GM12875 (cell line): ENCODE measurements around the gene LCOR.
"Not testable (repeated sequence)": the region's sequence is repeated elsewhere in the genome, so short reads cannot be mapped to it uniquely, and the experiment has no call there.

Experiments used
- H3K4me3 ChIP-seq: one replicate; pipeline ENCODE4 v1.5.1; 2011; ENCODE audit warnings: low read depth, low read length, control low read depth
- CTCF ChIP-seq: IDR thresholded peaks from 2 replicates; pipeline ENCODE4 v1.5.1; 2011; ENCODE audit warnings: low read depth, mild to moderate bottlenecking, control low read depth, inconsistent platforms, low read length, moderate library complexity, borderline replicate concordance; ENCODE audit not compliant: insufficient read depth

LCOR gene

GRCh38 chr10:96838529-96838928 is 6.4 kb downstream of the LCOR start:
- no peak overlapping the region for H3K4me3 ChIP-seq
- TF ChIP-seq CTCF, result no peak

- H3K4me3 ChIP-seq, result no peak overlapping the region
- no peak for TF ChIP-seq CTCF
These were observed 8.9 kb downstream of the LCOR start for GRCh38 chr10:96840841-96841518.

- H3K4me3 ChIP-seq, result no peak overlapping the region
- TF ChIP-seq CTCF, result no peak
These were observed 11.0 kb downstream of the LCOR start for GRCh38 chr10:96842896-96843723.

GRCh38 chr10:96843823-96844222 is 11.7 kb downstream of the LCOR start:
- no peak overlapping the region for H3K4me3 ChIP-seq
- TF ChIP-seq CTCF, result no peak

- no peak overlapping the region for H3K4me3 ChIP-seq
- no peak for TF ChIP-seq CTCF
These were observed 14.3 kb downstream of the LCOR start for GRCh38 chr10:96846395-96846794.

- no peak for TF ChIP-seq CTCF
- H3K4me3 ChIP-seq, result no peak overlapping the region
These were observed 14.8 kb downstream of the LCOR start for GRCh38 chr10:96846926-96847325.

- H3K4me3 ChIP-seq, result not testable (repeated sequence)
These were observed 15.3 kb downstream of the LCOR start for GRCh38 chr10:96847356-96847755.

- H3K4me3 ChIP-seq, result no peak overlapping the region
- no peak for TF ChIP-seq CTCF
These were observed 18.0 kb downstream of the LCOR start for GRCh38 chr10:96850113-96850512.
